Activated T-cell treated with anti-CD3 and anti-CD28 coated beads for 24 hours (primary cell): ENCODE data around the gene VAV3.

Source experiments
- DNase-seq: peaks from one replicate; pipeline ENCODE4 v3.0.0-alpha.2; 2020; ENCODE audit warnings: low read depth

The VAV3 gene

DNA sequence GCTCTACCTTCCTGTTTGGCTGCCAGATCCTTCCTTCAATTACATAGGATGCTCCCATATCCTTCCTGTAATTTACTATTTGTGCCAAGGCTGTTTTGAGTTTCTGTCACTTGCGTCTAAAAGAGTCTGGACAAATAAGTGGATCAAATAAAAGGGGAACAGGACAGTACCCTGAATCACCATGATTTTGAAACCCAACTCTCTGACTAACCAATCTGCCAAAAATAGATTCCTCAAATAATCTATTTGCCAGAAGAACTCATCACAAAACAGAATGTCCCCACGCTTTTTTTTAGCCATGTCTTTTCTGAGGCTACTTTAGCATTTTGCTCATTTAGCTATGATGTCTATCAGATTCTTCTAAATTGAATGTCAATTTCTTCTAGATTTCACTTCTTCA, 431.5 kb downstream of the VAV3 start:
- DNase-seq = no peak

DNA sequence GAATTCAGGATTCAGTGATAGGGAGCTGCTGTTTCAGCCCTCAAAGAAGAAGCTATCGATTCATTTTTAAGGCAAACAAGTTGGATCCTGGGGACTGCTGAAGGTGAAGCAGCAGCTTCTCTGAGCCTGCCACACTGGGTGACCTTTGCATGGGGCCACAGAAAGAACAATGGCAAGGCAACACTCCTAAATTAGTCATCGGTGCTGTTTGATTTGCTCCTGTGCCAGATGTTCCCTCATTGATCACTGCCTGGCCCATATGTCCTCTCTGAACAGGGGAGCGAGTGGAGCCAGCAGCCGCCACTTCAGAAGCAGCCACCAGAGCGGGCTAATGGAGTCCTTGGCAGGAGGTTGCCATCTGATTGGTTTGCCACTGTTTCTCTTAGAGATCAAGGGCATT, 432.7 kb downstream of the VAV3 start:
- no peak for DNase-seq

DNA sequence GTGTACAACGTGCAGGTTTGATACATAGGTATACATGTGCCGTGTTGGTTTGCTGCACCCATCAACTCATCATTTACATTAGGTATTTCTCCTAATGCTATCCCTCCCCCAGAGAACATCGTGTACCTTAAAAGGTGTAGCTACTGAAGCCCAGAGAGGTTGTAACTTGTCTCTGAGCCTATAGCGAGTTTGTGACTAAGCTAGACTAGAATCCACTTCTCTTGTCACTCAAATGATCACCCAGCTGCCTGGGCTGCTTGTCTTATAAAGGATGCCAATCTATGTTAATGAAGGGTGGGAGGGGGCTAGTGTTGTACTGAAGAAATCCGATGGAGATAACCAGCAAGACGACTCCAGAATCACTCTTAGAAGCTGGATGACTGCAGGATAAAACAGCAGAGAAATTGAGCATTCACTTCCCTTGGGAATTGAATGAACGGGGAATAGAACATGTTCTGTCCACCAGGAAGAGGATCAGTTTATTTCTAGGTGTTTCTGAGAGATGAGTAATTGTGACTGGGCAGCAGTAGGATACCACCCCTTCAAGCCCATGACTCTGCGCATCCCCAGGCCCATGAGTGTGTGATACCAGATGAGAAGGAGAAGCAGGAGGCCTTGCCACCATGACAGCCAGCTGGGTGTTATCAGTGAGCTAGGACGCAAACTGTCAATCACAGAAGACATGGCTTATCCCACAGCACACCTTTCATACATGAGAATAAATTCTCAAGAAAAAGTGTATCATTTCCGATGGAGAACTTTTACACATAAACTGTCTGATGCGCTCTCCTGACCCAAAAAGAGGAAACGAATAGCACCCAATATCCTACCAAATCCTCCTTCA, 433.7 kb downstream of the VAV3 start:
- no peak for DNase-seq

DNA sequence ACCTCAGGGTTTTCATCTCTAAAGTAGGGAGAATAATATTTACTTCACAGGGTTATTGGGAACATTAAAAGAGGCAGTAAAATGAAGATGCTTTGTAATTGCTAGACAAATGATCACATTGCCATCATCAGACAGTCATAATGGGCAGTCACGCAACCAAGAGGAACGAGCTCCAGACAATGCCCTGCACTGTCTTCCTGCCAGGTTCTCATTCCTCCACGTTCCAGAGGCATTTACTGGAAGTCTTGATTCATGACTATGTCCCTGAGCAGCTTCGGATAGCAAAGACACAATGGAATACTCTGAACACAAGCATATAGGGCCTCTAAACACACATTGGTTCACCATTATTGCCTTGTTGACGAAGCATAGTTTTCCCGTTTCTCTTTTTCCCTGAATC, 434.4 kb downstream of the VAV3 start:
- no peak for DNase-seq

DNA sequence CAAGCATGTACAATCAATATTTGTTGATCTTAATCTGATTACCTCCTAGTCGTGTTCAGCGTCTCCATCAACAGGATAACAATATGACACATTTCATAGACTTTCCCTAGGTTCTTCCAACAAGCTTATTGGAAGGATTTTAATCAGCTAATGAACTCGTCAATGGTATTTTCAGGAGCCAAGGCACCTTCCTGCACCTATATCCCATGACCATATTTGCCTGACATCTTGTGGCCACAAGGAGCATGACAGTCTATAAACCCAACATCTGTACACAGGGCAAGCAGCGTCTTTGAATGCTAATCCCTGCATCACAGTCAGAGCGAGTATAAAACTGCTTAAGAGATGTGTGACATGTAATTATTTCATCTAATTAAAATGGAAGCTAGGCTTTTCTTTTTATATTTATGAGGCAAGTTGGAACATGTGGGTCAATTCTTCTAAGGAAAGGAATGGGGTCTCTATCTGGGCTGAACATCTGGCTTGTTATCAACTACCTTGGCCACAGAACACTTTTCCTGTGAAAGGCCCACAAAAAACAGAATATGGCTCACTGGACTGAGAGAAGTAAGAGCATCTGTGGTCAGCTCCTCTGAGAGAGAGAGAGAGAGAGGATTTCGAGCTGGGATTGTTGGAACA, 435.4 kb downstream of the VAV3 start:
- no peak for DNase-seq

DNA sequence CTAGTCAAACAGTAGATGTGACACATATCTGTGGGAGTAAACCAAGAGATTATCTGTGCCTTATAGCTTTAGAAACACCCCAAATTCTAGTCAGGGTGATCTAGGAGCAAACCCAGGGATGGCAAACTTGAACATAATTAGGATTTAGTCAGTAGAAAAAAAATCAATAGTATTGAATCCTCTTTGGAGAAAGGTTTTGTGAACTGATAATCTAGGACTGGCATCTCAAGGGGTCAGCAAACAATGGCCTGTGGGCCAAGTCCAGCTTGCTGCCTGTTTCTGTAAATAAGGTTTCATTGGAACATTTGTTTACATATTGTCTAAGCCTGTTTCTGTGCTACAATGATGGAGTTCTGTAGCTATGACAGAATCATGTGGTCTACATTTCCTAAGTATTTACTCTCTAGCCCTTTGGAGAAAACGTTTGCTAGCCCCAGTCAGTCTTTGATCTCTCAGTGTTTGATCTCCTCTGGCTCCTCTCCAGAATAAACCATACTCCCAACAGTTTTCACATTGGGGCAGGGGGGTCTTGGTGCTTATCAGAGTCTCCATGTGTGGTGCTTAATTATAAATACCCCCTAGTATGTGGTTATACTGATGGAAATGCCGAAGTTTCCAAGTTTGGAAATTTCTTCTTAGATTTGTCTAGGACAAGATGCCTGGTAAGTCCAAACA, 438.3 kb downstream of the VAV3 start:
- DNase-seq = no peak

DNA sequence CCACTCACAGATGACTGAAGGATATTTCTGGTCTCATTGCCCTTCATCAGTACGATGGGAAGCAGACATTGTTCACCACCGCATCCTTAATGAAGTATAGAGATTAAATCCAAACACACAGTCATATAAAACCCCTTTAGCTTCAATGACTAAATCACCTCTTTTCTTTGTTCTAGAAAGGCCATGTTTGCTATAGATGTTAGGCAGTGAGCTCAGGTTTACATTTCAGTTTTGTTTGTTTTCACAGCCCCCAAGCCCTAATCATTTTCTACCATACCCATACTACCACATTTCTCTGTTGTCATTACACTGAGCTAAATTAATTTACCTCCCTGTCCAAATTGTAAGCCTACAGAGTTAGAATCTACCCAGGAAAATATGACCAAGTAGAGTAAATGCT, 439.0 kb downstream of the VAV3 start:
- no peak for DNase-seq

DNA sequence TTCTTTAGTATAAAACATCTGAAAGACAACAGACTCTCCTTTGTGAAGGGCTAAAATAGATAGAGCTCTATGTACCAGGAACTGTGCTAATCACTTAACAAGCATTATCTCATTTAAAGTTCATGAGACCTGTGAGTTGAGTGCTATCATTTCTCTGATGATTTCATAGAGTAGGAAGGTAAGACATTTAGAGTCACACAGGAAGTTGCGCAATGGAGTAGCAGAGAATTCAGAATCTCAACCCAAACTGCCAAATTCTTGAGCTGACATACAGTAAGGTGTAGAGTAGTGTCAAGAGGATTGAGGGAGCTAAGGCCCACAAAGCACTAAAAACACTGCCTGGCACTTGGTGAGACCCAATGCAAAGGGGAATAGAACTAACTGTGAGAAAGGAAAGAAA, 439.8 kb downstream of the VAV3 start:
- DNase-seq = no peak

DNA sequence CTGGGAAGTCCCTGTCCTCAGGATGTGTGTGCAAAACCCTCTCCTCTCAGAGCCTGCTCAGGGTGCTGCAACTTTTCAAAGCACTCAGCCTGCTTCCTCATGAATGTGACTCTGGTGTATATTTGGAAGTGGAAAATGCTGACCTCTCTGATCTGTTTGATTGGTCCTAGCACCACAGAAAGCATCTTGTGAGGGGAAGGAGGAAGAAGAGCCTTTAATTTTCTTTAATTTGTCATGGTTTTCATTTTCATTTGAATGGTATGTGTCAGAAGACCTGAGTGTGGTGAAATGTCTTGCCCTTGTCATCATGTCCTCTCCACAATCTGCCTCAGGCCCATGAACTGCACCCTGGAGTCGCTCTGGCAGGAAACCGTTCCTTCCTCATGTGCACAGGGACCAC, 440.7 kb downstream of the VAV3 start:
- DNase-seq = no peak

DNA sequence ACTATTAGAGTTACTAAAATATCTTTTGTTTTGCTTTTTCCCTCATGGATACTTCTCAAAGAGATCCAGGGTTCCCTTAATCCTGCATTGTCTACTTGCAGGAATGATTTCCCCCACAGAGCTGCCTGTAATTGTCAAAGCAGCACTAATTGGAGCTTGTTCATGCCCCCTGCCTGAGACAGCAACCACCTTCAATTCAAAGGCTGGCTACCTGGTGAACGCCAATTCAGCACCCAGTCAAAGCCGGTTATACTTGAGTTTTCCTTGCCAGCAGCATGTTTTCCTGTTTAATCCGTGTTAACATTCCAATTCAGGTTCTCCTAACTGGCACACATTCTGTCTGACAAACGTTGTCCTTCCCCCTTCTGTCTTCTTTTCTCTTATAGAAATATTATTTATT, 441.2 kb downstream of the VAV3 start:
- no peak for DNase-seq

DNA sequence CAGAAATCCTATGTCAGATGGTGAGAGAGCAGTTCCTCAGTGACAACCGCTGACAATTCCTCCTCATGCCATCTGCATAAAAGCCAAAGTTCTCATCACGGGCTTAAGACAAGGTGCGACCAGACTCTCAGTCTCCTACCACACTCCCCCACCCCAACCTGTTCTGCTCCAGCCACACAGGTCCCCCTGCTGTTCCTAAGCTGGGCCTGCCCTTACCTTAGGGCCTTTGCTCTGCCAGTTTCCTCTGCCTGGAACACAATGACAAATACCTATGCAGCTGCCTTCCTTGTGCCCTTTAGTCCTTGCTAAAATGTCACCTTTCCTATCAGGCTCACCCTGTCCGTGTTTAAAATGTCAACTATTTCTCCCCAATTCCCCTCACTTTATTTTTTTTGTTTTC, 441.9 kb downstream of the VAV3 start:
- no peak for DNase-seq
